Lower leg skin (tissue), 4 donors: ENCODE results near the gene TTLL5. TPM values are rescaled to one million over a fixed set of nuclear protein-coding genes. Genes with fewer than 3 reads are reported as not detected.

ENCODE experiments used
- DNase-seq, 2 donors: peaks; one replicate each; pipeline ENCODE4 v3.0.0-alpha.2; 2019; ENCODE audit warnings: low spot score in 2 of 2
- H3K4me3 ChIP-seq: fragments of 200-600 bp; sonication (generic); 2 replicates; pipeline ENCODE4 v1.5.1; 2017; ENCODE audit warnings: mild to moderate bottlenecking, low read depth; ENCODE audit not compliant: poor library complexity, severe bottlenecking
- CTCF ChIP-seq, 3 donors: fragments of 450-650 bp; IDR thresholded peaks; one replicate each; pipeline ENCODE4 v1.5.1; 2016; ENCODE audit warnings: antibody characterized with exemption in 3 of 3, mild to moderate bottlenecking in 3 of 3, moderate library complexity in 2 of 3
- POLR2A ChIP-seq, 2 donors: fragments of 450-650 bp; IDR thresholded peaks; one replicate each; pipeline ENCODE4 v1.6.1; 2016 to 2017; ENCODE audit warnings: antibody characterized with exemption in 2 of 2, mild to moderate bottlenecking in 1 of 2, moderate library complexity in 1 of 2
- WGBS, 2 donors: methylation state at CpG; one replicate each; pipeline ENCODE4 v1.1.5; 2018; 5-methylcytosine and 5-hydroxymethylcytosine counted together
- intact Hi-C: fragments of 100-400 bp; cut with DNase I; formaldehyde crosslinking; loops from one replicate; pipeline ENCODE4 v1.15.0; 2023; ENCODE audit warnings: low total_unique reads
- total RNA-seq, 4 donors: library from RNA; depleted of rRNA; stranded (reverse); fragments of >200 nt; gene quantifications; one replicate each; pipeline ENCODE4 v1.1.0, GENCODE V29; 2016

Gene TTLL5
- total RNA-seq, 4 donors from 2014 or later: 16.5 to 31.1 (median 18.4) TPM

- intact Hi-C loops: no loop called here
- TF ChIP-seq POLR2A (IDR thresholded peaks at IDR 0.05): no peak
- no peak for TF ChIP-seq CTCF (IDR thresholded peaks at IDR 0.05)
- DNase-seq: no peak
- 96 to 97% methylated on average over 4 of the region's 4 CpGs for WGBS, 2 donors
- no peak overlapping the region for H3K4me3 ChIP-seq
These were observed 103.0 kb downstream of the TTLL5 start for GRCh38 chr14:75764020-75764419.

GRCh38 chr14:75769047-75769685 lies 108.1 kb downstream of the TTLL5 start:
- no peak overlapping the region for H3K4me3 ChIP-seq
- 81 to 89% methylated on average over 9 of the region's 9 CpGs for WGBS, 2 donors
- intact Hi-C loops: no loop called here
- no peak for DNase-seq
- TF ChIP-seq CTCF (IDR thresholded peaks at IDR 0.05) (no peak), POLR2A (IDR thresholded peaks at IDR 0.05) (no peak)

- WGBS, 2 donors: 72 to 79% methylated on average over 2 of the region's 2 CpGs
These were observed 109.6 kb downstream of the TTLL5 start for GRCh38 chr14:75770635-75771034.

GRCh38 chr14:75771595-75771994 lies 110.5 kb downstream of the TTLL5 start:
- no peak for DNase-seq
- intact Hi-C loops: no loop called here
- TF ChIP-seq CTCF (IDR thresholded peaks at IDR 0.05): no peak
- TF ChIP-seq POLR2A (IDR thresholded peaks at IDR 0.05): no peak
- WGBS, 2 donors: 77 to 82% methylated on average over 6 of the region's 6 CpGs
- H3K4me3 ChIP-seq: no peak overlapping the region

More at GRCh38 chr14:75770635-75771034, 109.6 kb downstream of the TTLL5 start:
- no peak for DNase-seq
- intact Hi-C loops: no loop called here
- TF ChIP-seq CTCF (IDR thresholded peaks at IDR 0.05) (no peak), POLR2A (IDR thresholded peaks at IDR 0.05) (no peak)
- no peak overlapping the region for H3K4me3 ChIP-seq

- intact Hi-C loops: no loop called here
- no peak for TF ChIP-seq POLR2A (IDR thresholded peaks at IDR 0.05)
- no peak for TF ChIP-seq CTCF (IDR thresholded peaks at IDR 0.05)
- H3K4me3 ChIP-seq: no peak overlapping the region
- DNase-seq: no peak
These were observed 112.0 kb downstream of the TTLL5 start for GRCh38 chr14:75773046-75773445.

GRCh38 chr14:75781096-75781495 lies 120.0 kb downstream of the TTLL5 start:
- intact Hi-C loops: no loop called here
- 91 to 94% methylated on average over 7 of the region's 7 CpGs for WGBS, 2 donors
- DNase-seq: no peak
- no peak overlapping the region for H3K4me3 ChIP-seq
- TF ChIP-seq CTCF (IDR thresholded peaks at IDR 0.05): no peak
- TF ChIP-seq POLR2A (IDR thresholded peaks at IDR 0.05): no peak
